Prostate gland (tissue), 2 donors: ENCODE measurements around the gene NRSN2.

ENCODE experiments used
- POLR2A ChIP-seq: fragments of 450-650 bp; IDR thresholded peaks from one replicate; pipeline ENCODE4 v1.6.1; 2016; ENCODE audit warnings: antibody characterized with exemption, mild to moderate bottlenecking
- POLR2AphosphoS5 ChIP-seq: sonication (generic); formaldehyde crosslinking; IDR thresholded peaks from one replicate; pipeline ENCODE4 v1.6.1; 2017; ENCODE audit warnings: antibody characterized with exemption
- TF ChIP-seq, protein P1 (sequence below), 4 experiments: fragments of 200-600 bp in 2 of 4; fragments of 450-650 bp in 2 of 4; sonication (generic) in 2 of 4; IDR thresholded peaks; 1 replicate in 3 of 4; 2 replicates in 1 of 4; pipeline ENCODE4 v1.5.1; 2016 to 2019; ENCODE audit warnings: antibody characterized with exemption in 4 of 4, mild to moderate bottlenecking in 2 of 4, moderate library complexity in 2 of 4

DNA sequence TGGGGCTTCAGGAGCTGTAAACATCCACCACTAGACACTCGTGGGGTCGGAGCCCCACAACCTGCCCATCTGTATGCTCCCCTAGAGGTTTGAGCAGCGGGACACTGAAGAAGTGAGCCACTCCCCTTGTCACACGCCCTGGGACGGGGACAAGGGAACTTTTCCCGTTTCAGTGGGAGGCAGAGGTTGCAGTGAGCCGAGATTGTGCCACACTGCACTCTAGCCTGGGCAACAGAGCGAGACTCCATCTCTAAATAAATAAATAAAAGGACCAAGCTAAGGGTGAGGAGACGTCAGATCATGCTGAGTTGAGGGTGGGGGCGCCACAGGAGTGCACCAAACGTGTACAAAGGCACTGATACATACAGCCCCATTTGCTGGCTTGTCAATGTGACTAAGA lies 41.2 kb upstream of the NRSN2 start:
- TF ChIP-seq, protein P1, sequence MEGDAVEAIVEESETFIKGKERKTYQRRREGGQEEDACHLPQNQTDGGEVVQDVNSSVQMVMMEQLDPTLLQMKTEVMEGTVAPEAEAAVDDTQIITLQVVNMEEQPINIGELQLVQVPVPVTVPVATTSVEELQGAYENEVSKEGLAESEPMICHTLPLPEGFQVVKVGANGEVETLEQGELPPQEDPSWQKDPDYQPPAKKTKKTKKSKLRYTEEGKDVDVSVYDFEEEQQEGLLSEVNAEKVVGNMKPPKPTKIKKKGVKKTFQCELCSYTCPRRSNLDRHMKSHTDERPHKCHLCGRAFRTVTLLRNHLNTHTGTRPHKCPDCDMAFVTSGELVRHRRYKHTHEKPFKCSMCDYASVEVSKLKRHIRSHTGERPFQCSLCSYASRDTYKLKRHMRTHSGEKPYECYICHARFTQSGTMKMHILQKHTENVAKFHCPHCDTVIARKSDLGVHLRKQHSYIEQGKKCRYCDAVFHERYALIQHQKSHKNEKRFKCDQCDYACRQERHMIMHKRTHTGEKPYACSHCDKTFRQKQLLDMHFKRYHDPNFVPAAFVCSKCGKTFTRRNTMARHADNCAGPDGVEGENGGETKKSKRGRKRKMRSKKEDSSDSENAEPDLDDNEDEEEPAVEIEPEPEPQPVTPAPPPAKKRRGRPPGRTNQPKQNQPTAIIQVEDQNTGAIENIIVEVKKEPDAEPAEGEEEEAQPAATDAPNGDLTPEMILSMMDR (IDR thresholded peaks at IDR 0.05): no peak
- TF ChIP-seq POLR2AphosphoS5 (no peak), POLR2A (no peak)
